ENCODE data around the gene ORC3.

GRCh38 chr6:87637106-87637505, 47.2 kb downstream of the ORC3 start:
- TF ChIP-seq CTCF (optimal IDR thresholded peaks at IDR 0.05 in 1 of 3, IDR thresholded peaks at IDR 0.05 in 1 of 3, conservative IDR thresholded peaks at IDR 0.05 in 1 of 3; ENCODE audit: extremely low read depth in 1 of 3, insufficient read depth in 2 of 3, low read length in 3 of 3) (no peak), EZH2 (IDR thresholded peaks at IDR 0.05; ENCODE audit: low read length) (no peak)

Data from keratinocyte (primary cell).